Suprapubic skin (tissue), 4 donors: ENCODE measurements around the gene MBD4.

Experiments used
- CTCF ChIP-seq, 2 donors: fragments of 200-600 bp in 1 of 2; fragments of 450-650 bp in 1 of 2; sonication (generic) in 1 of 2; IDR thresholded peaks; one replicate each; pipeline ENCODE4 v1.5.1; 2016 to 2019; ENCODE audit warnings: antibody characterized with exemption in 2 of 2, mild to moderate bottlenecking in 1 of 2, moderate library complexity in 1 of 2
- EP300 ChIP-seq: sonication (generic); formaldehyde crosslinking; IDR thresholded peaks from one replicate; pipeline ENCODE4 v1.6.1; 2017; ENCODE audit warnings: antibody characterized with exemption
- POLR2A ChIP-seq, 2 donors: fragments of 450-650 bp; IDR thresholded peaks; one replicate each; pipeline ENCODE4 v1.6.1; 2017; ENCODE audit warnings: antibody characterized with exemption in 2 of 2, mild to moderate bottlenecking in 2 of 2, moderate library complexity in 2 of 2
- POLR2AphosphoS5 ChIP-seq, 3 donors: sonication (generic); formaldehyde crosslinking; IDR thresholded peaks; one replicate each; pipeline ENCODE4 v1.6.1; 2017; ENCODE audit warnings: antibody characterized with exemption in 3 of 3

DNA sequence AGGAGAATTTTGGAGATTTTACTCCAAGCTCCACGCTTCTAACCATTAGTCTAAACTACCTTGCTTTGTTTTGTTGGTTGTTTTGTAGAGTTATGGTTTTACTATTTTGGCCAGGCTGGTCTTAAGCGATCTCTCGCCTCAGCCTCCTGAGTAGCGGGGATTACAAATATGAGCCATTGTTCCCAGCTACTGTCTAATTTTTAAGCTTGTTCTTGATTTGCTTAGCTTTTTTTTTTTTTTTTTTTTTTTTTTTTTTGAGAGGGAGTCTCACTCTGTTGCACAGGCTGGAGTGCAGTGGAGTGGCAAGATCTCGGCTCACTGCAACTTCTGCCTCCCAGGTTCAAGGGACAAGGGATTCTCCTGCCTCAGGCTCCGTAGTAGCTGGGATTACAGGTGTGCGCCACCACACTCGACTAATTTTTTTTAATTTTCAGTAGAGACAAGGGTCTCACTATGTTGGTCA, 39.8 kb downstream of the MBD4 start:
- no peak for TF ChIP-seq POLR2AphosphoS5 (IDR thresholded peaks at IDR 0.05)
- no peak for TF ChIP-seq POLR2A (IDR thresholded peaks at IDR 0.05)
- TF ChIP-seq CTCF (IDR thresholded peaks at IDR 0.05), result no peak
- TF ChIP-seq EP300, result no peak
